HG02678 (cell line): ENCODE results near the gene SLC25A13.

Experiments used
- ATAC-seq: cut with Tn5 transposase; IDR thresholded peaks from one replicate; pipeline ENCODE4 v1.9.1; 2021; ENCODE audit warnings: mild to moderate bottlenecking, moderate library complexity; ENCODE audit not compliant: unreplicated experiment

Gene SLC25A13

DNA sequence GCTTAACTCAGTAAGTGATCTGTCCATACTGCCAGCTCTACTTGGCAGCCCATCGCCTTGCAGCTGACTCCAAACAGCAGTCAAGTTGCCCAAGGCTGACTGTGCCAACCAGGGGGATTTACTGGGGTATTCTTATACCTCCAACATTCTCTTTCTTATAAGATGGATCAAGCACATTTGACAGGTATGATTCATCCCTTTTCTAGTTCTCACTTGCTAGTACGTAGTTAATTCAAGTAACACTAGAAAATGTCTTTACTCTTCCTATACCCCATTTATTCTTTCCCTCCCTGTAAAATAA is 77.0 kb downstream of the SLC25A13 start:
- no peak for ATAC-seq

DNA sequence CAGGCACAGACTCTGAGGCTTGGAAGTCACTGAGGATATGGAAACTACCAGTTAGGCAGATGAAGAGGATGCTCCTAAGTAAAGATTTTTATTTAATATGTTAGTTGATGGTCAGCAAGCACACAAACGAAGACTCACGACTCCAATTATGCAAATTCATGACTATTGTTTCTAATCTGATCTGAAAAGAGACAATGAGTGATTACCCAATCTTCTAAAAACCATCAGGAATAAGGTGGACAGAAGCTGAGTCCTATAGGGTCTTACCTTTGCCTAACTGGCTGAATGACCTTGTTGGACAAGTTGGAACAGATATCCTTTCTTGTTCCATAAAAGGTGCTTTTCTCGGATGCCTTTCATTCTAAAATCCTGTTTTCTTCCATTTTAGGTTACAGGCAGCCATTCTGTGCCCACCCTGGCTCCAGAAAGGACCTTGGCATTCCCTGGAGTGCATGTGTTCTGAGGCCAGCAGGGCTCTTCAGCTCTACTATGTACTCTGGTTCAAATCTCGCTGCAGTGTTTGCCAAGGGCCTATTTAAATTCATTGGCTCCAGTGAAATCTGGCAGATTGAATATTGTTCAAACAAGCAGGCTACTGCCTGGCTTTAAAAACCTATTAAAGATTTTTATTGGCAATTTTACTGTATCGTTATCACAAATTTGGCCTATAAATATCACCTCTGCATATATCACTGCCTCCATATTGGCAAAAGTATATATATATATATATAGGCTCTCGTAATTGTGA is 77.5 kb downstream of the SLC25A13 start:
- no peak for ATAC-seq

DNA sequence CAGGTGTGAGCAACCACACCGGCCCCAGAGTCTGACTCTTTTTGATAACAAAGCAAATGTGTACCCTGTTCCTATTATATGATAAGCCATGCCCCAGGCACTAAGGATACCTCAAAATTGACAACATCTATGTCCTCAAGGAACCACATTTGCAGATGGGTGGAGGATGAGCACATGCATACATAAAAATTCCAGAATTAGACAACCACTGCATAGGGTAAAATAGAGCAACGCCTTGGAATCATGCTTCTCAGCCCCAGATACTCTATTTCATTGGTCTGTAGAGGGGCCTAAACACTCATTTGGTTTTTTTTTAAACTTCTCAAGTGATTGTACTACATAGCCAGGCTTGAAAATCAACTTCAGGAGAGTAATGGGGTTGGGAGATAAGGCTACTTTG is 78.7 kb downstream of the SLC25A13 start:
- no peak for ATAC-seq

DNA sequence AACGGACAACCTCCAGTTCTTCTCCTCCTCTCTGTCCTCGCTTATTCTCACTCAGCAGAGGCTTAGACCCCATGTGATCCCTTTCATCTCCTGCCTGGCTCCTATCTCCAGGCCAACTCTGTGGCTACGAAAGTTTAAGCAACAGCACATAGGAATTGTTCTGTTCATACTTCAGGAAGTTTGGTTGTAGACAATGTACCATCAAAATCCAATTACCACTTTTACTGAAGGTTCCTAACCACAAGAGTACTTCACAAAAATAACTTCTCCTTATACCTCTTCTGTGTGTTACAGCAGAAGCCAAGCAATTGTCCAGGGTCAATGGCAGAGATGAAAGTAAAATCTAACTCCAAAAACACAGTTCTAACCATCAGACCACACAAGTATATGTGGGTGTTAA is 80.0 kb downstream of the SLC25A13 start:
- ATAC-seq: no peak

DNA sequence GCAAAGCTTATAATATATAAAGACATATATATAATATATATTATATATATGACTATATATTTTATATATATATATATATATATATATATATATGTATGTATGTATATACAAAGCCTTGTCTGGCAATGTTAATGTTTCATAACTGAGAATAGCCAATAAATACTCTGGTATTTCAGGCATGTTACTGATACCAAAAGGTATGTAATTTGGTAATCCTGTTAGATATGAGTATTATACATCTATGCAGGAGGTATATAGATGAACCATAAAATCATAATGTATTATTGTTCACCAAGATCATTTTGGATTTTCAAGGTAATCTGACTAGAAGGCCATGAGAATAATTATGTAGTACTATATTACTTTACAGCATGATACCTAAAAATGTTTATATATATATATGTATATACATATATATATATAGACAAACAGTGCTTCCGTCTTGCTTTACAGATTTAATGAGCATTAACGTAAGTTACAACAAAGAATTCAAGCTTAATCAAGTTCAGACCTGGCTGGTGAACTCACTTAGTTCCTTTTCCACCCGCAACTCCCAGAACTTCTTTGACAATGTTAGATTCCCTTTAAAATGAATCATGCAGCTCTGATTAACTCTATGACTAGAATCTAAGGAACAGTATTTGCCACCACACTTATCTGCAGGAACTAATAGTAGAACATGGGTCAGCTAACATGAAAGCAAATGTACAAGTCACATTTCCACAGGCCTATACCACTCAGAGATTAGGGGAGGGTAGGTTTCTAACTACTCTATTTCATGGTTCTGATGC is 82.7 kb downstream of the SLC25A13 start:
- no peak for ATAC-seq

DNA sequence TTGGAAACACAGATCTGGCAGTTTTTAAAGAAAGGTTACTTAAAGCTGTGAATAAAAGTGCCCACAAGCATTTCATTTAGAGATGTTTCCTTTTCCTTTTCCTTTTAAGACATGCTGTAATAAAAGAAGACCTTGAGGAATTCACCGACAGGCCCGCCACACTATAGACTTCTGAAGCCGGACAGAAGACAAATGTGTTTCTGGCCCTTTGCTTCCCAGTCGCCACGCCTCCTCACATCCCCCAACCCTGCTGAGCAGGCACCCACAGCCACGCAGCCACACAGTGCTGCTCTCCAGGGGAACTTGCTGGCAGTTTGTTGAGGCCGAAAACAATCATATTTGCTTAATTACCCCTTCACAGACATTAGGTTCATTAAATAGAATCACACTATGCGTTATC is 83.4 kb downstream of the SLC25A13 start:
- no peak for ATAC-seq

DNA sequence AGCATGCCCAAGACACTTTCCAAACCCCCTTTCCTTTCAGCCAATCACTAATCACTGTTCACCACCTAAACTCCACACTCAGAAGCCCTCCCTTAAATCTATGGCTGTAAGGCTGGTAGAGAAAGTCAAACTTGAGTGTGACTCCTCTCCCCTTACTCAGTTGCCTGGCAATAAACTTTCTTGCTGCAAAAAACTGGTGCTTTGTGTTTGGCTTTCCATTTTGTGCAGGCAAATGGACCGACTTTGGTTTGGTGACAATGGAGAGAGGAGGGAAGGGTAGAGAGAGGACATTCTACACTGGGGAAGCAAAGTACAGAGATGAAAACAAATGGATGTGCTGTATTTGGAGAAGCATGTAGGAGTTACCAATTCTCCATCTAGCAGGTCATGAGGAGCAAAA is 84.9 kb downstream of the SLC25A13 start:
- no peak for ATAC-seq

DNA sequence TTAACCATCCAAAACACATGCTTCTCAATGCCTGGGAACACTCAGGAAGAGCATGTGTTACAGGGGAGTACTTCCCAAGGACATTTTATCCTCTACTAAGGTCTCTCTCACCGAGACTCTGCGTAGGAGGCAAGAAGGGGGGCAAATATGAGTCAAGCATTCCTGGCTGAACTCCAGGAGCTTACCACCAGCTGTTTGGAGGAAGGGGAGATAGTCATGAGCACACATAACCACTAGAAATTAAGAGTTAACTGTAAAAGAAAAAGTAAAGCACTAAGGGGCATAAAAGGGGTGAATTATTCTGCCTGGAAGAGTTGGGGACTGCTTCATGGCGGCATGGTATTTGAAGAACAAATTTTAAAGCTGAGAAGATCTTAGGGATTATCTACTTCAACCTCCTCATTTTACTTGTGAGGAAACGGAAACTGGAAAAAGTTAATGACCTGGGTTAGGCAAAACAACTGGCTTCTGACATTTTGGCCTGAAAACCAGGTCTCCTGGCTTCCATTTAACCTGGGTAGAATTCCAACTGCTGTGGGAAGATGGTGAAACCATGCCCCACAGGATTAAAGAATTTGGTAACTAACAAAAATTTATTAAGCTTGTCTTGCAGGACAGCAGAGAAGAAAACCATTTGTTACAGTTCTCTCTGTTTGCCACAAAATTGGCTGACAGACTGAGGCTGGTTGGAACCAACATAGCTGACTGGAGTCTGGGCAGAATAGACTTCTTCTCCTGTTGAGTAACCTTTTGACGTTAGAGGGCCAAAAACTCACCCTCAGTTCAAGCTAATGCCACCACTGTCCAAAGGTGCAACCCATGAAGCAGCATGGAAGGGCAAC is 85.5 kb downstream of the SLC25A13 start:
- peak; percentile 31 for ATAC-seq

DNA sequence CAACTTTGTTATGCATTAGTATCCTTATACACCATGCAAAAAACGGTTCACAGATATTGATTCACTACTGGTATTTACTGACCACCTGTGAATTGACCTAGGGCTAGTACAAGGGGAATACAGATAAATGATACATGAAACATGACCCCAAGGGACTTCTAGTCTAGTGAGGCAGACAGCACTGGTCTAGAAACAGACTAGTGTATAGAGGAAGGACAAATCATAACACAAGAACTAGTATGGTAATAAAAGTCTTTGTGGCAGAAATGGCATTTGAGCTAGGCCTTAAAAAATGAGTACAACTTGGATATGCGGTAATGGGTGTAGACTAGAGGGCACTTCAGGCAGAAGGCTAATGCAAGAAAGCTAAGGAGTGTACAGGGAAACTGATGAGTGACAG is 86.6 kb downstream of the SLC25A13 start:
- peak; percentile 49 for ATAC-seq

DNA sequence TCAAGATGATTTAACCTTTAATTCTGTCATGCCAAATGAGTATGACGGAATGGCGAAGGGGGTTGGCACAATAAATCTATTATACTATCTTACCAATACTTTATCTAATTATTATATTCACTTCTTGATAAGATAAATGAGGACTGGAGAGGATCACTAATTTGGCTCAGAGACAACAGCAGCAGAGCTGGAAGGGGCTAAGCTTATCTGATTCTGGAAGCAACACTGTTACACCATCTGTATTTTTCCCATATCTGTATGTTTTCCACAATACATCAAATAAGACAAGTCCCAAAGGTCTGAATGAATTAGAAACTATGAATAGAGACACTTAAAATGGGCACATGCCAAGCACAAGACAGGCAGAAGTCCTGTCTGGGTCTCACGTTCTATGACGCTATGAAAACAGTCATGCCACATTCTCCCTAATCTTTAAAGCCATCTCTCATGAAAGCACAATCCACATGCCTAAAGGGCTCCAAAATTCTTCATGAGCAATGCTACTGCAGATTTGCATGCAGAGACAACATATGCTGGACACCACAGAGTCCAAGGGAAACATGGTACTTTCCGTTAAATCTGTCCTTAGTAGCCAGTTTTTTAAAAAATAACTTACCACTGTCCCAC is 88.3 kb downstream of the SLC25A13 start:
- ATAC-seq: no peak

DNA sequence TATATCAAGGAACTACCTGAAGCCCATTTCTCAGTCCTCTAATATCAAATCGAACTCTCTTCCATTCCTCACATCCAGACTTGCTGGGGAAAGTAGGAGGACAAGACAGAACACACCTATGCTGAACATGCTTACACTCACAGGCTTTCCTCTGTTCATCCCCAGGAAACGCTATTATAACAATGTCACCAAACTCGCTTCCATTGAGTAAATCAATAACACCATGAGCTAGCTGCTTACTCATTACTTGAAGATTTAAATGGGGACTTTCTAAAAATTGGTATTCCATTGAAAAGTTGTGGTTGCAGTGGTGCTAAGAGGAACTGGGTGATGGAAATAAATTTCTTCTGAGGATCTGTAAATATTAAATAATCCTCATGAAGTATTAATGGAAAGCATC is 88.8 kb downstream of the SLC25A13 start:
- peak; percentile 43 for ATAC-seq

DNA sequence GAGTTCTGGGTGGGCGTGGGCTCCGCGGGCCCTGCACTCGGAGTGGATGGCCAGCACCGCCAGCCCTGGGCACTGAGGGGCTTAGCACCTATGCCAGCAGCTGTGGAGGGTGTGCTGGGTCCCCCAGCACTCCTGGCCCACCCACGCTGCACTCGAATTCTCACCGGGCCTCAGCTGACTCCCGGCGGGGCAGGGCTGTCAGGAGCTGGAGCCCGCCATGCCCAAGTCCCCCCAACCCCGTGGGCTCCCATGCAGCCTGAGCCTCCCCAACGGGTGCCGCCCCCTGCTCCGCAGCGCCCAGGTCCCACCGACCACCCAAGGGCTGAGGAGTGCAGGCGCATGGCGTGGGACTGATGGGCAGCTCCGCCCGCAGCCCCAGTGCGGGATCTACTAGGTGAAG is 93.1 kb downstream of the SLC25A13 start:
- ATAC-seq: no peak

DNA sequence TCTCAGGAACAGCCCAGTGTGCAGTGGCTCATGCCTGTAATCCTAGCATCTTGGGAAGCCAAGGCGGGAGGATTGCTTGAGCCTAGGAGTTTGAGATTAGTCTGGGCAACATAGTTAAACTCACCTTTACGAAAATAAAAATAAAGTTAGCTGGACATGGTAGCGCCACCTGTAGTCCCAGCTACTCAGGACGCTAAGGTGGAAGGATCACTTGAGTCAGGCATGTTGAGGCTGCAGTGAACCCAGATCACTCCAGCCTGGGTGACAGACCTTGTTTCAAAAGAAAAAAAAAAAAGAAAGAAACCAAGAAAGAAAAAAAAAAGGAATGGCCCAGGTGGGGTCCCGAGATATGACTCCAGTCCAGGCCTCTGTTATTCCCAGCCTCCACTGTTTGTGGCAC is 96.6 kb downstream of the SLC25A13 start:
- ATAC-seq: no peak

DNA sequence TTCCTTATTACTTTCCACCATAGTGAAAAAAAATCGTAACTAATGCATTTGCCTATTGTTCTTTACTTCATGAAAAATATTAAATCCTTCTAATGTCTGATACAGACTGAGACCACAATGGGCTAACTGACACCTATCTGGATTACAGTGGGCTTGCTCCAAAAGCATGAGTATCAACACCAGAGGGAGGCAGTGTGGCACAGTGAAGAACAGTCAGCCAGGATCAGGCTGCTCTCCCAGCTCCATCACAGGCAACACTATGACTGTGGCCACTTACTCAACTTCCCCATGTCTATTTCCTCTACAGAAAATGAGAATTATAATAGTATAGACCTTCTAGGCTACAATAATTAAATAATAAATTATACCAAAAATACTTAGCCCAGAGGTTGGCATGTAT is 97.2 kb downstream of the SLC25A13 start:
- peak; percentile 64 for ATAC-seq

DNA sequence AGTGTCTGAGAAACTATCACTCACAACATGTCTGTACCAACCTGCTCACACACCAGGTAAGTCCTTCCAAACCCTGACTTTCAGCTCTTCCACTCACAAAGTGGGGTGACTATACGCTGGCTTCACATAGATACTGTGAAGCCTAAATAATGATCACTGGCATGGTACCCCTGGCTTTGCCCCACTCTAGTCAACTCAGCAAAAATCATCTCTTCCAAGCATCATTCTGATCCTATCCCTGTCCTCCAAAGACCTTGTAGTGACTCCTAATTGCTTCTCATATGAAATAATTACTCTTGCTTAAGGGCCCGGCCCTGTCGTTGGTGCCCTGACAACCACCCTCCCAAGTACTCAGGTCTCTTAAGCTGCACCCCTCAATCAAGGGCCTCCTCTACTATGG is 97.8 kb downstream of the SLC25A13 start:
- ATAC-seq: no peak

DNA sequence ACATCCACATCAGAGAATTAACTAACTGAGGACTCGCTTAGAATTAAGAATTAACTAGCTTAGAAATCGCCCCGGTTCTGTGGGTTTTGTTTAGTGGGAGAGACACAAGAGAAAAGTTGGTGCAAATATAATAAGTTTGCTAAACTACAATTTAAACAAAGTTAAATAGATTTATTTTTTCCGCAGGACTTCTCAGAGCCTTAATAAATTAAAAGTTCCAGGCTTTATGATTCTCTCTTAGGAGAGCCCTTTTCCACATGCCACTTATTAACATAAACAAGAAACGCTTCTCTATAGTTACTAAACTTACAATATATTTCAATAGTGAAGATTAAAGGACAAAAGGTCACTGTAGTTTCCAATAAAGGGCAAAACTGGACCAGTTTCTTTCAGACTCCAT is 100.0 kb downstream of the SLC25A13 start:
- ATAC-seq: no peak

DNA sequence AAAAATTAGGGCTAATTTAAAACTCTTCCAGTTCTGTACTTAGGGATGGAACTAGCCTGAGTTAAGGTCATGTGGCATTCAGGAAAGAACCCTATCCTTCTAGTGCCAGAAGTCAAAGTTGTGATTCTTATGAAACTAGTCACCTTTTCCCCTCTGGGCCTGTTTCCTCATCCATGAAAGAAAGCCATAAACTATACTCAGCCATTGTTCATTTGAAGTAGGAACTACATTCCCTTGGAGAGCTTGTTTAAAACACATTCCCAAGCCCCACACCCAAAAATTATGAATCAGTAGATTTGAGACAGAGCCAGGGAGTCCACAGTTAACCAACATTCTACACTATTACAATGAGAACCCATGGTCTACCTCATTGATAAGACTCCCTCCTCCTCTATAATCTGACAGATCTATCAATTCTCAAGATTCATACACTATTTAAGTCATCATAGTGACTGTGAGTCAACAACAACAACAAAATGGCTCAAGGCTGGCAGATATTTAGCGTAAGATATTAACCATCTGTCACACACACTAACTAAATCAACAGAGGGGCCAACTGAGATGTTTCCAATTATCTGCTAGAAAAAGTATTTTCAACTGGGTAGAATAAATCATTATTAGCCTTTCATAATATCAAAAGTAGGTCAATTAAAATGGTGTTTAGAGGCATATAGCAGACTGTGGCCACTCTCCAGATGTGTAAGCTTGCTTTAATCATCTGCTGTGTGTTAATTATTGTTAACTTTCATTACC is 102.3 kb downstream of the SLC25A13 start:
- no peak for ATAC-seq

DNA sequence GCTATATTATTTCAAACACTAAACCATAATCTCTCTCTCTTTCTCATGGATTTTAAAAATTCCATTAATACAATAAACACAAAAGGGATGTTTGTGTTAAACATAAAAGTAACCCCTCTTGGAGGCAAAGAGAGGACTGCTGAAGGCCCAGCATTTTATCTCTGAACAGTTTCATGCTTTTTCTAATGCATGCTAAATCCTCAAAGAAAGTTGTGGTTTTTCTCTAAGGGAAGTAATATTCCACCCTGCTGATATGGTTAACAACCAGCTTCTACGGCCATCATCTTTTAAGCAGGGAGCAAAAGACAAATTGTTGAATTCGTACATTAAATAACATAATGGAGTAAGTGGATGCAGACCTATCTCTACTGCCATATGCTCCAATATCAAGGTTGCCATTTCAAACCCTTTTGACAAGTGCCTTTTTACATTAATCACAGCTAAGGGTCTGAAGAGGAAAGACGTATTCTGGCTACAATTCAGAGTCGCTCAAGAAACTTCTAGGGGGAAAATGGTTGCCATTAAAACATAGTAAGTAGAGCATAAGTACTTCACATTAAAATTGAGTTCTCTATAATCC is 103.1 kb downstream of the SLC25A13 start:
- ATAC-seq: no peak

DNA sequence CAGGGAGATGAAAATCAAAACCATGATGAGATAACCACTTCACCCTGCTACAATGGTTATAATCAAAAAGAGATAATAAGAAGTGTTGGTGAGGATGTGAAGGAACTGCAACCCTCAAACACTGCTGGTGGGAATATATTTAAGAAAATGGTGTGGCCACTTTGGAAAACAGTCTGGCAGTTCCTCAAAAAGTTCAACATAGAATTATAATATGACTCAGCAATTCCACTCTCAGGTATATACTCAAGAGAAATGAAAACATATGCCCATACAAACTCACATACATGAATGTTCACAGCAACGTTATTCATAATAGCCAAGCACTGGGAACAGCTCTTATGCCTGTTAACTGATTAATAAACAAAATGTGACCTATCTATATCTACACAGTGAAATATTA is 104.8 kb downstream of the SLC25A13 start:
- no peak for ATAC-seq

DNA sequence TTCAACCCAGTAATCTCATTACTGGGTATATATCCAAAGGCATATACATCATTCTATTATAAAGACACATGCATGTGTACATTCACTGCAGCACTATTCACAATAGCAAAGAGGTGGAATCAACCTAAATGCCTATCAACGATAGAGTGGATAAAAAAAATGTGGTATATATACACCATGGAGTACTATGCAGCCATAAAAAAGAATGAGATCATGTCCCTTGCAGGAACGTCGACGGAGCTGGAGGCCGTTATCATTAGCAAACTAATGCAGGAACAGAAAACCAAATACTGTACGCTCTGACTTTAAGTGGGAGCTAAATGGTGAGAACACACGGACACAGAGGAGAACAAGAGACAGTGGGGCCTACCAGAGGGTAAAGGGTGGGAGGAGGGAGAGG is 105.5 kb downstream of the SLC25A13 start:
- no peak for ATAC-seq
